Gastrocnemius medialis (tissue), 4 donors: ENCODE data around the gene TXNRD2.

Experiments used
- POLR2A ChIP-seq, 2 donors: fragments of 450-650 bp; IDR thresholded peaks; one replicate each; pipeline ENCODE4 v1.6.1; 2017; ENCODE audit warnings: antibody characterized with exemption in 2 of 2, mild to moderate bottlenecking in 2 of 2, moderate library complexity in 2 of 2
- TF ChIP-seq, protein P1 (sequence below), 5 experiments: fragments of 450-650 bp in 3 of 5; fragments of 200-600 bp in 2 of 5; sonication (generic) in 2 of 5; IDR thresholded peaks in 4 of 5; conservative IDR thresholded peaks in 1 of 5; 1 replicate in 4 of 5; 2 replicates in 1 of 5; pipeline ENCODE4 v1.5.1; 2016 to 2019; ENCODE audit warnings: antibody characterized with exemption in 5 of 5, mild to moderate bottlenecking in 3 of 5, moderate library complexity in 3 of 5

DNA sequence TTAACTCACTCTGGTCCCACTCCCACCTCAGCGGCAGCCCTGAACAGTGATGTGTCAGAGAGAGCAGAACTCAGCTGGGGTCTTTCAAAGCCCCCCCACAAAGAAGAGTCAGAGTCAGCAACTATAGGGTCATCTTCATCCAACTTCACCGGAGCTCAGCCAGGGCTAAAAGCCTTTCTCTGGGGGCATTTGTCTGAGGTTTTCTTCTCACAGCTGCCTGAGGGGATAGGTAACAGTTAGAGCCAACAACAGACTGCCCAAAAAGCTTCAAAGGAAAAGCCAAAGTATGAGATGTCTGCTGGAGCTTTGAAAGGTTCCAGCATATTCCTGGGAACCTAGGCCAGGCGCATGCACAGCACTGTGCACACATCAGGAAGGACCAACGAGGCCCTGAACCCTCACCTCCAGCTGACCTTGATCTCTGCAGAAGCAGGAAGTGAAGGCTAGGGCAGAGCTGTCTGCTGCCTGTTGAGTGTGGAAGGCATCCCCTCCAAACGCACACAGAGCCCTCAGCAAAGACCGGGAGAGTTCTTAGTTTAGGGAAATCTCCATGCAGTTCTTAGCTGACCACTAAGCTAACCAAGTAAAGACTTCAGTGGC lies 28.2 kb downstream of the TXNRD2 start:
- no peak for TF ChIP-seq POLR2A (IDR thresholded peaks at IDR 0.05)
- TF ChIP-seq, protein P1, sequence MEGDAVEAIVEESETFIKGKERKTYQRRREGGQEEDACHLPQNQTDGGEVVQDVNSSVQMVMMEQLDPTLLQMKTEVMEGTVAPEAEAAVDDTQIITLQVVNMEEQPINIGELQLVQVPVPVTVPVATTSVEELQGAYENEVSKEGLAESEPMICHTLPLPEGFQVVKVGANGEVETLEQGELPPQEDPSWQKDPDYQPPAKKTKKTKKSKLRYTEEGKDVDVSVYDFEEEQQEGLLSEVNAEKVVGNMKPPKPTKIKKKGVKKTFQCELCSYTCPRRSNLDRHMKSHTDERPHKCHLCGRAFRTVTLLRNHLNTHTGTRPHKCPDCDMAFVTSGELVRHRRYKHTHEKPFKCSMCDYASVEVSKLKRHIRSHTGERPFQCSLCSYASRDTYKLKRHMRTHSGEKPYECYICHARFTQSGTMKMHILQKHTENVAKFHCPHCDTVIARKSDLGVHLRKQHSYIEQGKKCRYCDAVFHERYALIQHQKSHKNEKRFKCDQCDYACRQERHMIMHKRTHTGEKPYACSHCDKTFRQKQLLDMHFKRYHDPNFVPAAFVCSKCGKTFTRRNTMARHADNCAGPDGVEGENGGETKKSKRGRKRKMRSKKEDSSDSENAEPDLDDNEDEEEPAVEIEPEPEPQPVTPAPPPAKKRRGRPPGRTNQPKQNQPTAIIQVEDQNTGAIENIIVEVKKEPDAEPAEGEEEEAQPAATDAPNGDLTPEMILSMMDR (IDR thresholded peaks at IDR 0.05 in 4 of 5, conservative IDR thresholded peaks at IDR 0.05 in 1 of 5) = no peak
